SH-SY5Y (cell line): Measurements from ENCODE around the gene BTF3.

Experiments used
- GATA2 ChIP-seq: IDR thresholded peaks from 2 replicates; pipeline ENCODE4 v1.6.1; 2011; ENCODE audit warnings: mild to moderate bottlenecking, low read depth, low read length
- GATA3 ChIP-seq: IDR thresholded peaks from 2 replicates; pipeline ENCODE4 v1.6.1; 2011; ENCODE audit warnings: low read depth, mild to moderate bottlenecking, low read length, moderate library complexity

DNA sequence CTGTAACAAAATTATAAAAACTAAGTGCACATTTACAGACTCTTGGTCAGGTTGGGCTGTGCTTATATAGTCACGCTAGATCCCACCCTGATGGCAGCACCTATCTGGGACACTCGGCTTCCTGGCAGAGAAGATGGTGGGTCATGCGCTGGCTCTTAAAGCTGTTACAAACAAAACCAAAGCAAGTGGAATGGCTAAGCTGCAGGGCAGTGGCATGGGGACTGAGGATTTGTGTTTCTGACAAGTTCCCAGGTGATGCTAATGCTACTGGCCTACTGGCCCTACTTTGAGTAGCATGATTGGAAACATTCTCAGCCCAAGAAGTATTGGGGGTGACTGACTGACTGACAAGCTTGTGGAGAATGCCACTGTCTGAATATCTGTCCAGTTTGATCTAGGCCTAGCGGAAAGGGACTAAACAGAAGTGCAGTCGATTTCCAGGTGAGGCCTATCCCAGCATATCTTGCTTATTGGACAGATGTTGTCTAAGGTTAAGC is 8.3 kb downstream of the BTF3 start:
- no peak for TF ChIP-seq GATA2
- TF ChIP-seq GATA3, result no peak
